HepG2 (cell line): ENCODE results near the gene MTO1. TPM values are rescaled to one million over a fixed set of nuclear protein-coding genes. Genes with fewer than 3 reads are reported as not detected.

Experiments
- GPN1 ChIP-seq: sonication (generic); formaldehyde crosslinking; IDR thresholded peaks from 2 replicates; pipeline ENCODE4 v1.5.1; 2020; ENCODE audit warnings: missing genetic modification reagents, borderline replicate concordance
- HNRNPK ChIP-seq: fragments of 200-400 bp; formaldehyde crosslinking; IDR thresholded peaks from 2 replicates; pipeline ENCODE4 v1.6.1; 2018; ENCODE audit warnings: low read length, low read depth, moderate library complexity, mild to moderate bottlenecking; ENCODE audit not compliant: poor library complexity, severe bottlenecking
- PPARG ChIP-seq: conservative IDR thresholded peaks from 2 replicates; pipeline ENCODE4 v1.6.1; 2016; ENCODE audit warnings: missing biosample characterization, missing genetic modification reagents
- RBFOX2 ChIP-seq: fragments of 200-400 bp; formaldehyde crosslinking; IDR thresholded peaks from 2 replicates; pipeline ENCODE4 v1.6.1; 2017; ENCODE audit warnings: low read depth, mild to moderate bottlenecking, low read length
- STAT5B ChIP-seq: sonication (generic); formaldehyde crosslinking; IDR thresholded peaks from 2 replicates; pipeline ENCODE4 v1.4.0; 2020; ENCODE audit warnings: missing genetic modification reagents
- ZMYM2 ChIP-seq: sonication (generic); formaldehyde crosslinking; IDR thresholded peaks from 2 replicates; pipeline ENCODE4 v1.8.0; 2022; ENCODE audit warnings: mild to moderate bottlenecking, missing genetic modification reagents
- polyA plus RNA-seq, 8 experiments: library from polyadenylated mRNA; depleted of rRNA in 3 of 8; stranded (reverse) in 7 of 8; unstranded in 1 of 8; fragments of >200 nt; fragmentation: Illumina TruSeq in 4 of 8; extraction: Trizol in 4 of 8; gene quantifications; 2 replicates each; pipeline versions ENCODE4 v1.2.1 to v1.2.3, GENCODE V29; 2011 to 2016; ENCODE audit warnings: low read depth in 4 of 8, missing spikeins in 1 of 8, mixed read lengths in 1 of 8; ENCODE audit not compliant: insufficient read depth in 1 of 8
- total RNA-seq, 5 experiments: library from RNA; depleted of rRNA; stranded (reverse); fragments of >200 nt; fragmentation: Illumina TruSeq; extraction: Trizol; gene quantifications; 2 replicates each; pipeline ENCODE4 v1.2.3, GENCODE V29; 2016; ENCODE audit warnings: low read depth in 1 of 5
- TF ChIP-seq, protein P1 (sequence below): sonication (generic); formaldehyde crosslinking; IDR thresholded peaks from 2 replicates; pipeline ENCODE4 v1.4.0; 2020; ENCODE audit warnings: missing genetic modification reagents, borderline replicate concordance
- TF ChIP-seq, protein P2 (sequence below): IDR thresholded peaks from 2 replicates; pipeline ENCODE4 v1.6.1; 2016
- TF ChIP-seq, protein P3 (sequence below): sonication (generic); formaldehyde crosslinking; IDR thresholded peaks from 2 replicates; pipeline ENCODE4 v1.9.0; 2021; ENCODE audit warnings: missing genetic modification reagents, mild to moderate bottlenecking, borderline replicate concordance
- TF ChIP-seq, protein P4 (sequence below): sonication (generic); formaldehyde crosslinking; IDR thresholded peaks from 2 replicates; pipeline ENCODE4 v1.5.0; 2020; ENCODE audit warnings: mild to moderate bottlenecking, missing genetic modification reagents
- TF ChIP-seq, protein P5 (sequence below): sonication (generic); formaldehyde crosslinking; IDR thresholded peaks from 2 replicates; pipeline ENCODE4 v1.4.0; 2020; ENCODE audit warnings: mild to moderate bottlenecking, missing genetic modification reagents, borderline replicate concordance
- TF ChIP-seq, protein P6 (sequence below): sonication (generic); formaldehyde crosslinking; IDR thresholded peaks from 2 replicates; pipeline ENCODE4 v1.4.0; 2020; ENCODE audit warnings: mild to moderate bottlenecking, missing genetic modification reagents

Gene MTO1
- total and polyA plus RNA-seq, 2 of the 13 experiments (the other 11 are each of a cell fraction or from before 2014, with no cell fraction given): 21.1 to 45.3 TPM

DNA sequence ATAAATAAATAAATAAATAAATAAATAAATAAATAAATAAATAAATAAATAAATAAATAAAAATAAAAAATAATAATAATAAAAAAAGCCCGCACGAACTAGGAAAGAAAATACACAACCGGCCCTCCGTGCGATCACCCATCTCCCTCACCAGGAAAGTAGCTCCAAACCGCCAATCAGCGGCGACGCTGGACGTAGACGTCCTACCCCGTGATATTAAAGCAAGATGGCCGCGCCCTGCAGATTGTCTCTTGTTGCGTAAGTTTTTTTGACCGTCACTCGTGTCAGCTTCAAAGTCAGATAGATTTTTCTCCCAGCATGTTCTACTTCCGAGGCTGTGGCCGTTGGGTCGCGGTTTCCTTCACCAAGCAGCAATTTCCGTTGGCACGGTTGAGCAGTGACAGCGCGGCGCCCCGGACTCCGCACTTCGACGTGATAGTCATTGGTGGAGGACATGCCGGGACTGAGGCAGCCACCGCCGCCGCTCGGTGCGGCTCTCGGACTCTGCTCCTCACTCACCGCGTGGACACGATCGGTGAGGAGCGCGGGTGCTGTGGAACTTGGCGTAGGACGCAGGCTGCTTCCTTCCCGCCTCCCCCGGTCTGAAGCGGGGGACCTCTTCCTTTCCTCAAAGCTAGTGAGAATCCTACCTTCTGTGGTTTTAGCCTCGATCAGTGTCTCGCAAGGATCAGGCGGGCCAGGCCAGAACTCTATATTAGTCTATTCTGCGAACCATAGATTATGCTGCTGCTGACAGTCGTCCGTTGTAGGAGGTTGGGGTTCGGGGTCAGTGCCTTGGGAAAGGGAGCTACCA, at the start of gene MTO1 (continued):
- TF ChIP-seq, protein P1, sequence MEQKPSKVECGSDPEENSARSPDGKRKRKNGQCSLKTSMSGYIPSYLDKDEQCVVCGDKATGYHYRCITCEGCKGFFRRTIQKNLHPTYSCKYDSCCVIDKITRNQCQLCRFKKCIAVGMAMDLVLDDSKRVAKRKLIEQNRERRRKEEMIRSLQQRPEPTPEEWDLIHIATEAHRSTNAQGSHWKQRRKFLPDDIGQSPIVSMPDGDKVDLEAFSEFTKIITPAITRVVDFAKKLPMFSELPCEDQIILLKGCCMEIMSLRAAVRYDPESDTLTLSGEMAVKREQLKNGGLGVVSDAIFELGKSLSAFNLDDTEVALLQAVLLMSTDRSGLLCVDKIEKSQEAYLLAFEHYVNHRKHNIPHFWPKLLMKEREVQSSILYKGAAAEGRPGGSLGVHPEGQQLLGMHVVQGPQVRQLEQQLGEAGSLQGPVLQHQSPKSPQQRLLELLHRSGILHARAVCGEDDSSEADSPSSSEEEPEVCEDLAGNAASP (CRISPR knock-in tag): no peak
- TF ChIP-seq, protein P2, sequence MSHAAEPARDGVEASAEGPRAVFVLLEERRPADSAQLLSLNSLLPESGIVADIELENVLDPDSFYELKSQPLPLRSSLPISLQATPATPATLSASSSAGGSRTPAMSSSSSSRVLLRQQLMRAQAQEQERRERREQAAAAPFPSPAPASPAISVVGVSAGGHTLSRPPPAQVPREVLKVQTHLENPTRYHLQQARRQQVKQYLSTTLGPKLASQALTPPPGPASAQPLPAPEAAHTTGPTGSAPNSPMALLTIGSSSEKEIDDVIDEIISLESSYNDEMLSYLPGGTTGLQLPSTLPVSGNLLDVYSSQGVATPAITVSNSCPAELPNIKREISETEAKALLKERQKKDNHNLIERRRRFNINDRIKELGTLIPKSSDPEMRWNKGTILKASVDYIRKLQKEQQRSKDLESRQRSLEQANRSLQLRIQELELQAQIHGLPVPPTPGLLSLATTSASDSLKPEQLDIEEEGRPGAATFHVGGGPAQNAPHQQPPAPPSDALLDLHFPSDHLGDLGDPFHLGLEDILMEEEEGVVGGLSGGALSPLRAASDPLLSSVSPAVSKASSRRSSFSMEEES (CRISPR knock-in tag): 0 out of 2 replicates have a peak, but pooled peaks have one; percentile 22
- no peak for TF ChIP-seq HNRNPK
- TF ChIP-seq, protein P3, sequence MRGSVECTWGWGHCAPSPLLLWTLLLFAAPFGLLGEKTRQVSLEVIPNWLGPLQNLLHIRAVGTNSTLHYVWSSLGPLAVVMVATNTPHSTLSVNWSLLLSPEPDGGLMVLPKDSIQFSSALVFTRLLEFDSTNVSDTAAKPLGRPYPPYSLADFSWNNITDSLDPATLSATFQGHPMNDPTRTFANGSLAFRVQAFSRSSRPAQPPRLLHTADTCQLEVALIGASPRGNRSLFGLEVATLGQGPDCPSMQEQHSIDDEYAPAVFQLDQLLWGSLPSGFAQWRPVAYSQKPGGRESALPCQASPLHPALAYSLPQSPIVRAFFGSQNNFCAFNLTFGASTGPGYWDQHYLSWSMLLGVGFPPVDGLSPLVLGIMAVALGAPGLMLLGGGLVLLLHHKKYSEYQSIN (CRISPR knock-in tag): no peak
- TF ChIP-seq, protein P4, sequence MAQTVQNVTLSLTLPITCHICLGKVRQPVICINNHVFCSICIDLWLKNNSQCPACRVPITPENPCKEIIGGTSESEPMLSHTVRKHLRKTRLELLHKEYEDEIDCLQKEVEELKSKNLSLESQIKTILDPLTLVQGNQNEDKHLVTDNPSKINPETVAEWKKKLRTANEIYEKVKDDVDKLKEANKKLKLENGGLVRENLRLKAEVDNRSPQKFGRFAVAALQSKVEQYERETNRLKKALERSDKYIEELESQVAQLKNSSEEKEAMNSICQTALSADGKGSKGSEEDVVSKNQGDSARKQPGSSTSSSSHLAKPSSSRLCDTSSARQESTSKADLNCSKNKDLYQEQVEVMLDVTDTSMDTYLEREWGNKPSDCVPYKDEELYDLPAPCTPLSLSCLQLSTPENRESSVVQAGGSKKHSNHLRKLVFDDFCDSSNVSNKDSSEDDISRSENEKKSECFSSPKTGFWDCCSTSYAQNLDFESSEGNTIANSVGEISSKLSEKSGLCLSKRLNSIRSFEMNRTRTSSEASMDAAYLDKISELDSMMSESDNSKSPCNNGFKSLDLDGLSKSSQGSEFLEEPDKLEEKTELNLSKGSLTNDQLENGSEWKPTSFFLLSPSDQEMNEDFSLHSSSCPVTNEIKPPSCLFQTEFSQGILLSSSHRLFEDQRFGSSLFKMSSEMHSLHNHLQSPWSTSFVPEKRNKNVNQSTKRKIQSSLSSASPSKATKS (CRISPR knock-in tag): no peak
- TF ChIP-seq ZMYM2 (CRISPR knock-in tag): peak; percentile 33; the same call in 1 of the 2 replicates
- TF ChIP-seq, protein P5, sequence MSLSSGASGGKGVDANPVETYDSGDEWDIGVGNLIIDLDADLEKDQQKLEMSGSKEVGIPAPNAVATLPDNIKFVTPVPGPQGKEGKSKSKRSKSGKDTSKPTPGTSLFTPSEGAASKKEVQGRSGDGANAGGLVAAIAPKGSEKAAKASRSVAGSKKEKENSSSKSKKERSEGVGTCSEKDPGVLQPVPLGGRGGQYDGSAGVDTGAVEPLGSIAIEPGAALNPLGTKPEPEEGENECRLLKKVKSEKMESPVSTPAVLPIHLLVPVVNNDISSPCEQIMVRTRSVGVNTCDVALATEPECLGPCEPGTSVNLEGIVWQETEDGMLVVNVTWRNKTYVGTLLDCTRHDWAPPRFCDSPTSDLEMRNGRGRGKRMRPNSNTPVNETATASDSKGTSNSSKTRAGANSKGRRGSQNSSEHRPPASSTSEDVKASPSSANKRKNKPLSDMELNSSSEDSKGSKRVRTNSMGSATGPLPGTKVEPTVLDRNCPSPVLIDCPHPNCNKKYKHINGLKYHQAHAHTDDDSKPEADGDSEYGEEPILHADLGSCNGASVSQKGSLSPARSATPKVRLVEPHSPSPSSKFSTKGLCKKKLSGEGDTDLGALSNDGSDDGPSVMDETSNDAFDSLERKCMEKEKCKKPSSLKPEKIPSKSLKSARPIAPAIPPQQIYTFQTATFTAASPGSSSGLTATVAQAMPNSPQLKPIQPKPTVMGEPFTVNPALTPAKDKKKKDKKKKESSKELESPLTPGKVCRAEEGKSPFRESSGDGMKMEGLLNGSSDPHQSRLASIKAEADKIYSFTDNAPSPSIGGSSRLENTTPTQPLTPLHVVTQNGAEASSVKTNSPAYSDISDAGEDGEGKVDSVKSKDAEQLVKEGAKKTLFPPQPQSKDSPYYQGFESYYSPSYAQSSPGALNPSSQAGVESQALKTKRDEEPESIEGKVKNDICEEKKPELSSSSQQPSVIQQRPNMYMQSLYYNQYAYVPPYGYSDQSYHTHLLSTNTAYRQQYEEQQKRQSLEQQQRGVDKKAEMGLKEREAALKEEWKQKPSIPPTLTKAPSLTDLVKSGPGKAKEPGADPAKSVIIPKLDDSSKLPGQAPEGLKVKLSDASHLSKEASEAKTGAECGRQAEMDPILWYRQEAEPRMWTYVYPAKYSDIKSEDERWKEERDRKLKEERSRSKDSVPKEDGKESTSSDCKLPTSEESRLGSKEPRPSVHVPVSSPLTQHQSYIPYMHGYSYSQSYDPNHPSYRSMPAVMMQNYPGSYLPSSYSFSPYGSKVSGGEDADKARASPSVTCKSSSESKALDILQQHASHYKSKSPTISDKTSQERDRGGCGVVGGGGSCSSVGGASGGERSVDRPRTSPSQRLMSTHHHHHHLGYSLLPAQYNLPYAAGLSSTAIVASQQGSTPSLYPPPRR: 0 out of 2 replicates have a peak, but pooled peaks have one; percentile 42
- TF ChIP-seq PPARG (CRISPR knock-in tag): no peak
- peak; percentile 82 for TF ChIP-seq RBFOX2
- TF ChIP-seq STAT5B (CRISPR knock-in tag): no peak
- TF ChIP-seq, protein P6, sequence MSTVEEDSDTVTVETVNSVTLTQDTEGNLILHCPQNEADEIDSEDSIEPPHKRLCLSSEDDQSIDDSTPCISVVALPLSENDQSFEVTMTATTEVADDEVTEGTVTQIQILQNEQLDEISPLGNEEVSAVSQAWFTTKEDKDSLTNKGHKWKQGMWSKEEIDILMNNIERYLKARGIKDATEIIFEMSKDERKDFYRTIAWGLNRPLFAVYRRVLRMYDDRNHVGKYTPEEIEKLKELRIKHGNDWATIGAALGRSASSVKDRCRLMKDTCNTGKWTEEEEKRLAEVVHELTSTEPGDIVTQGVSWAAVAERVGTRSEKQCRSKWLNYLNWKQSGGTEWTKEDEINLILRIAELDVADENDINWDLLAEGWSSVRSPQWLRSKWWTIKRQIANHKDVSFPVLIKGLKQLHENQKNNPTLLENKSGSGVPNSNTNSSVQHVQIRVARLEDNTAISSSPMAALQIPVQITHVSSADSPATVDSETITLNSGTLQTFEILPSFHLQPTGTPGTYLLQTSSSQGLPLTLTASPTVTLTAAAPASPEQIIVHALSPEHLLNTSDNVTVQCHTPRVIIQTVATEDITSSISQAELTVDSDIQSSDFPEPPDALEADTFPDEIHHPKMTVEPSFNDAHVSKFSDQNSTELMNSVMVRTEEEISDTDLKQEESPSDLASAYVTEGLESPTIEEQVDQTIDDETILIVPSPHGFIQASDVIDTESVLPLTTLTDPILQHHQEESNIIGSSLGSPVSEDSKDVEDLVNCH (CRISPR knock-in tag): no peak
- TF ChIP-seq GPN1: no peak
